ENCODE measurements around the gene LRRTM4.

DNA sequence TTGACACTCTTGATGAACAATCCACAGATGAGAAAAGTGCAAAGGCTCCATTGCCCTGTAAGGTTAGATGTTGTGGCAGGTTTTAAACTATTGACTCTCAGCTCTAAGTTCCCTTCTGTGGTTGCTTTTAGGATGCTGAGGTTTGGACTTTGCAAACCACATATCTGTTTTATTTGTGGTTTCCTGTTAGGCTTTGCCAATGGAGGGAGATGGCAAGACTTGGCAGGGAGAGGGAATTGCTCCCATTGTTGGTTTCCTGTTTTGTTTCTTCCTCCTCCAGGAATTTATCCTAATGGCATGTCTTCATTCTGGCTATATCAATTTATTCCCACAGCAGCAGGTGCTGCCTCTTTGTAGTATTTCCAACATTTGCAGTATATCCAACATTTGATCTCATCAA is 772.3 kb downstream of the LRRTM4 start:
- TF ChIP-seq, protein P1, sequence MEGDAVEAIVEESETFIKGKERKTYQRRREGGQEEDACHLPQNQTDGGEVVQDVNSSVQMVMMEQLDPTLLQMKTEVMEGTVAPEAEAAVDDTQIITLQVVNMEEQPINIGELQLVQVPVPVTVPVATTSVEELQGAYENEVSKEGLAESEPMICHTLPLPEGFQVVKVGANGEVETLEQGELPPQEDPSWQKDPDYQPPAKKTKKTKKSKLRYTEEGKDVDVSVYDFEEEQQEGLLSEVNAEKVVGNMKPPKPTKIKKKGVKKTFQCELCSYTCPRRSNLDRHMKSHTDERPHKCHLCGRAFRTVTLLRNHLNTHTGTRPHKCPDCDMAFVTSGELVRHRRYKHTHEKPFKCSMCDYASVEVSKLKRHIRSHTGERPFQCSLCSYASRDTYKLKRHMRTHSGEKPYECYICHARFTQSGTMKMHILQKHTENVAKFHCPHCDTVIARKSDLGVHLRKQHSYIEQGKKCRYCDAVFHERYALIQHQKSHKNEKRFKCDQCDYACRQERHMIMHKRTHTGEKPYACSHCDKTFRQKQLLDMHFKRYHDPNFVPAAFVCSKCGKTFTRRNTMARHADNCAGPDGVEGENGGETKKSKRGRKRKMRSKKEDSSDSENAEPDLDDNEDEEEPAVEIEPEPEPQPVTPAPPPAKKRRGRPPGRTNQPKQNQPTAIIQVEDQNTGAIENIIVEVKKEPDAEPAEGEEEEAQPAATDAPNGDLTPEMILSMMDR (IDR thresholded peaks at IDR 0.05): no peak
- TF ChIP-seq POLR2A (IDR thresholded peaks at IDR 0.05): no peak
- TF ChIP-seq POLR2AphosphoS5 (IDR thresholded peaks at IDR 0.05): no peak

Data from upper lobe of left lung (tissue), 4 donors.